Measurements from ENCODE around the gene PLB1. TPM values are rescaled to one million over a fixed set of nuclear protein-coding genes. Genes with fewer than 3 reads are reported as not detected.

Gene PLB1
- polyA plus RNA-seq, 3 donors: 20.2 to 35.8 (median 23.9) TPM

- Mint-ChIP-seq H3K4me1 (peaks cover 12% of the 10 kb centered on the region), H3K27ac (peak overlapping the region in 6 of 7 donors; percentile 4 to 82 (median 28)), H3K4me3 (no peak overlapping the region), H3K36me3 (peaks cover 33 to 50% of the 10 kb centered on the region in 2 donors), H3K27me3 (ENCODE audit: low read depth in 3 of 3) (no peaks in the 10 kb centered on the region), H3K9me3 (no peaks in the 10 kb centered on the region)
- Histone ChIP-seq H3K36me3 (replicated peaks in 1 of 2; ENCODE audit: control insufficient read depth in 1 of 2, insufficient read depth in 2 of 2, low read length in 2 of 2) (peaks cover 6 to 31% of the 10 kb centered on the region in 2 donors), H3K4me1 (ENCODE audit: control insufficient read depth in 1 of 2, insufficient read depth in 2 of 2, low read length in 2 of 2) (no peaks in the 10 kb centered on the region), H3K9me3 (replicated peaks in 1 of 2; ENCODE audit: control insufficient read depth in 1 of 2, insufficient read depth in 1 of 2, low read length in 2 of 2) (no peaks in the 10 kb centered on the region), H4K20me1 (ENCODE audit: insufficient read depth, low read length) (no peaks in the 10 kb centered on the region), H3K27me3 (ENCODE audit: control insufficient read depth in 2 of 2, insufficient read depth in 2 of 2, low read length in 2 of 2) (no peaks in the 10 kb centered on the region), H3K4me3 (replicated peaks in 1 of 3; ENCODE audit: low read depth in 2 of 3, low read length in 3 of 3) (no peak overlapping the region), H3K79me2 (ENCODE audit: insufficient read depth, low read length) (no peaks in the 10 kb centered on the region), H3K4me2 (replicated peaks; ENCODE audit: extremely low read depth, low read length, poor library complexity, severe bottlenecking) (no peak overlapping the region), H2AFZ (ENCODE audit: insufficient read depth, low read depth, low read length, poor library complexity, severe bottlenecking) (no peak overlapping the region), H3K9ac (ENCODE audit: insufficient read depth, low read length, poor library complexity, severe bottlenecking) (no peak overlapping the region), H3K27ac (ENCODE audit: low read depth in 1 of 2, low read length in 2 of 2) (no peak overlapping the region)
- WGBS (ENCODE audit: insufficient coverage): 98% methylated on average over 4 of the region's 13 CpGs
- no peak for TF ChIP-seq CTCF (IDR thresholded peaks at IDR 0.05)
- DNase-seq: no peak
- intact Hi-C loops (cut with micrococcal nuclease): no loop called here
Measured at GRCh38 chr2:28640908-28641300, 145.0 kb downstream of the PLB1 start.

- peaks cover 21 to 37% of the 10 kb centered on the region in 2 donors for H3K36me3 Mint-ChIP-seq
- DNase-seq: no peak
- Histone ChIP-seq H2AFZ (ENCODE audit: insufficient read depth, low read depth, low read length, poor library complexity, severe bottlenecking) (no peak overlapping the region), H3K4me2 (replicated peaks; ENCODE audit: extremely low read depth, low read length, poor library complexity, severe bottlenecking) (no peak overlapping the region), H3K36me3 (replicated peaks in 1 of 2; ENCODE audit: control insufficient read depth in 1 of 2, insufficient read depth in 2 of 2, low read length in 2 of 2) (peaks cover 0 to 15% of the 10 kb centered on the region in 2 donors), H3K4me1 (ENCODE audit: control insufficient read depth in 1 of 2, insufficient read depth in 2 of 2, low read length in 2 of 2) (peaks cover 1 to 7% of the 10 kb centered on the region in 2 donors), H3K9me3 (replicated peaks in 1 of 2; ENCODE audit: control insufficient read depth in 1 of 2, insufficient read depth in 1 of 2, low read length in 2 of 2) (no peaks in the 10 kb centered on the region), H4K20me1 (ENCODE audit: insufficient read depth, low read length) (no peaks in the 10 kb centered on the region), H3K9ac (ENCODE audit: insufficient read depth, low read length, poor library complexity, severe bottlenecking) (no peak overlapping the region), H3K4me3 (replicated peaks in 1 of 3; ENCODE audit: low read depth in 2 of 3, low read length in 3 of 3) (no peak overlapping the region), H3K27me3 (ENCODE audit: control insufficient read depth in 2 of 2, insufficient read depth in 2 of 2, low read length in 2 of 2) (no peaks in the 10 kb centered on the region), H3K27ac (ENCODE audit: low read depth in 1 of 2, low read length in 2 of 2) (no peak overlapping the region), H3K79me2 (ENCODE audit: insufficient read depth, low read length) (no peaks in the 10 kb centered on the region)
- intact Hi-C loops (cut with micrococcal nuclease): no loop called here
- TF ChIP-seq CTCF (IDR thresholded peaks at IDR 0.05): no peak
- H3K9me3 Mint-ChIP-seq: no peaks in the 10 kb centered on the region
- H3K27me3 Mint-ChIP-seq (ENCODE audit: low read depth in 3 of 3): peaks cover 0 to 3% (median 1%) of the 10 kb centered on the region in 3 donors
- H3K4me3 Mint-ChIP-seq: no peak overlapping the region
- peak overlapping the region in 2 of 7 donors; percentile 33 to 58 for H3K27ac Mint-ChIP-seq
- peaks cover 15% of the 10 kb centered on the region for H3K4me1 Mint-ChIP-seq
- 100% methylated on average over 10 of the region's 13 CpGs for WGBS (ENCODE audit: insufficient coverage)
Measured at GRCh38 chr2:28642796-28643195, 146.9 kb downstream of the PLB1 start.
